ENCODE results near the gene TLCD3B.

DNA sequence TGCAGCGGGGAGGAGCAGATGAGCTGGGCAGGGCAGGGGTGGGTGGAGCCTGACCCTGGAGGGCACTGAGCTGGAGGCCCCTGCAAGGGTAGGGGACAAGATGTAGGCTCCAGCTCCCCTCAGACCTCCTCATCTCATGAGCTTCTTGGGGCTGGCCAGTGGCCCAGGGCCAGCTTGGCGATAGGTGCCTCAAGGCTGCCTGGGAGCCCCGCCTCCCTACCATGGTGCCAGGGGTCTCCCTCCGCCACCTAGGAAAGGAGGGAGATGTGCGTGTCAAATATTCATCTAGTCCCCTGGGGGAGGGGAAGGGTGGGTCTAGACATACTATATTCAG, 39.5 kb downstream of the TLCD3B start:
- TF ChIP-seq CTCF (IDR thresholded peaks at IDR 0.05 in 2 of 3, conservative IDR thresholded peaks at IDR 0.05 in 1 of 3; ENCODE audit: insufficient read depth in 2 of 3, low read depth in 1 of 3, low read length in 3 of 3) = no peak
- TF ChIP-seq ZBTB7A (IDR thresholded peaks at IDR 0.05; ENCODE audit: borderline replicate concordance, control insufficient read depth, low read depth, low read length) = no peak
- no peak for TF ChIP-seq ZNF3 (CRISPR knock-in tag; IDR thresholded peaks at IDR 0.05)
- TF ChIP-seq JUN (IDR thresholded peaks at IDR 0.05; ENCODE audit: borderline replicate concordance, low read depth, low read length) = no peak
- no peak for TF ChIP-seq JUN (CRISPR knock-in tag; IDR thresholded peaks at IDR 0.05; ENCODE audit: borderline replicate concordance)
- TF ChIP-seq ZFX (CRISPR knock-in tag; IDR thresholded peaks at IDR 0.05) = no peak
- TF ChIP-seq DPF2 (IDR thresholded peaks at IDR 0.05) = no peak
- no peak for TF ChIP-seq HOMEZ (CRISPR knock-in tag; IDR thresholded peaks at IDR 0.05)
- TF ChIP-seq ERF (CRISPR knock-in tag; IDR thresholded peaks at IDR 0.05) = no peak
- TF ChIP-seq CEBPB (tag; IDR thresholded peaks at IDR 0.05) = no peak
- TF ChIP-seq PURB (CRISPR knock-in tag; IDR thresholded peaks at IDR 0.05; ENCODE audit: low read depth) = no peak
- no peak for TF ChIP-seq HDAC8 (tag; IDR thresholded peaks at IDR 0.05)
- TF ChIP-seq HNRNPL (IDR thresholded peaks at IDR 0.05; ENCODE audit: low read depth, low read length) = no peak
- no peak for TF ChIP-seq SIN3A (IDR thresholded peaks at IDR 0.05; ENCODE audit: borderline replicate concordance in 2 of 2, control insufficient read depth in 1 of 2, low read depth in 2 of 2, low read length in 2 of 2)

Data from K562 (cell line).